ENCODE data around the gene MKRN3. TPM values are rescaled to one million over a fixed set of nuclear protein-coding genes. Genes with fewer than 3 reads are reported as not detected.

The MKRN3 gene
- total RNA-seq, 1 donor from 2014 or later, result 0.46 TPM

DNA sequence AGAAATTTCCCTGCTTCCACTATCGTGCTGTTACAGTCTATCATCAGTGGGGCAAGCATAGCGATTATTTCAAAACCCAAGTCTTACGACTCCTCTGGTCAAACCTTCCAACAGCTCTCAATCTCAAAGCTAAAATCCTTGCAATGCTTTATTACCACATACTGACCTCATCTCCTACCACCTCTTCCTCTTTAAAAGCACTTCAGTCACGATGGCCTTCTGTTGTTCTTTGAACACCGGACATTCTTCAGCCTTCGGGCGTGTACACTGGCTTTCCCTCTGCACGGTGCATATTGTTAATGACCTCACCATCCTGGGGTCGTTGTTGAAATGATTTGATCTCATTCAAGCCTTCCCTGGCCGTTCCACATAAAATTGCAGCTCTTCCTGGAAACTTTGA lies 51.1 kb downstream of the MKRN3 start:
- Mint-ChIP-seq H3K9me3 (ENCODE audit: low read depth) (peaks cover 21% of the 10 kb centered on the region), H3K4me3 (ENCODE audit: low read depth) (no peak overlapping the region), H3K27me3 (no peaks in the 10 kb centered on the region), H3K4me1 (ENCODE audit: low read depth) (no peaks in the 10 kb centered on the region), H3K27ac (no peak overlapping the region), H3K36me3 (ENCODE audit: insufficient read depth) (peaks cover 1% of the 10 kb centered on the region)
- TF ChIP-seq, protein P1, sequence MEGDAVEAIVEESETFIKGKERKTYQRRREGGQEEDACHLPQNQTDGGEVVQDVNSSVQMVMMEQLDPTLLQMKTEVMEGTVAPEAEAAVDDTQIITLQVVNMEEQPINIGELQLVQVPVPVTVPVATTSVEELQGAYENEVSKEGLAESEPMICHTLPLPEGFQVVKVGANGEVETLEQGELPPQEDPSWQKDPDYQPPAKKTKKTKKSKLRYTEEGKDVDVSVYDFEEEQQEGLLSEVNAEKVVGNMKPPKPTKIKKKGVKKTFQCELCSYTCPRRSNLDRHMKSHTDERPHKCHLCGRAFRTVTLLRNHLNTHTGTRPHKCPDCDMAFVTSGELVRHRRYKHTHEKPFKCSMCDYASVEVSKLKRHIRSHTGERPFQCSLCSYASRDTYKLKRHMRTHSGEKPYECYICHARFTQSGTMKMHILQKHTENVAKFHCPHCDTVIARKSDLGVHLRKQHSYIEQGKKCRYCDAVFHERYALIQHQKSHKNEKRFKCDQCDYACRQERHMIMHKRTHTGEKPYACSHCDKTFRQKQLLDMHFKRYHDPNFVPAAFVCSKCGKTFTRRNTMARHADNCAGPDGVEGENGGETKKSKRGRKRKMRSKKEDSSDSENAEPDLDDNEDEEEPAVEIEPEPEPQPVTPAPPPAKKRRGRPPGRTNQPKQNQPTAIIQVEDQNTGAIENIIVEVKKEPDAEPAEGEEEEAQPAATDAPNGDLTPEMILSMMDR (IDR thresholded peaks at IDR 0.05; ENCODE audit: unreplicated experiment), result no peak
- DNase-seq (ENCODE audit: low spot score, unreplicated experiment), result no peak

Small RNA genes lying within 50 kb of the gene (microRNA-seq; reads per million reads assigned to microRNA genes)
- gene MIR4508 (ENCODE audit: borderline number of aligned reads, unreplicated experiment), result not detected

Other genes starting within 250 kb of the MKRN3 start
- not detected in 2 replicates for gene GOLGA6L26, start 231.5 kb upstream of the MKRN3 start, total RNA-seq
- 0.81 and 0.84 TPM in 2 replicates for gene GOLGA8S, start 210.9 kb upstream of the MKRN3 start, total RNA-seq
- gene GOLGA6L2, start 118.4 kb upstream of the MKRN3 start, total RNA-seq, result 0.12 and 0.16 TPM in 2 replicates
- 14.3 and 16.1 TPM in 2 replicates for gene MAGEL2, start 82.2 kb downstream of the MKRN3 start, total RNA-seq
- 46.9 and 51.8 TPM in 2 replicates for gene NDN, start 121.6 kb downstream of the MKRN3 start, total RNA-seq

Measured in progenitor cell of endocrine pancreas (in vitro differentiated cells).